Measurements from ENCODE around the gene HOXD10.

HOXD10 gene

GRCh38 chr2:176145085-176145969 is 28.7 kb downstream of the HOXD10 start:
- DNase-seq (ENCODE audit: low read depth), result no peak
- H3K4me3 ChIP-seq (replicated peaks; ENCODE audit: low read depth, low read length), result no peak overlapping the region
- no peak for TF ChIP-seq CTCF (IDR thresholded peaks at IDR 0.05; ENCODE audit: low read length, missing control alignments)

- no peak for DNase-seq (ENCODE audit: low read depth)
- H3K4me3 ChIP-seq (replicated peaks; ENCODE audit: low read depth, low read length), result no peak overlapping the region
- TF ChIP-seq CTCF (IDR thresholded peaks at IDR 0.05; ENCODE audit: low read length, missing control alignments), result no peak
Measured at GRCh38 chr2:176146101-176146500, 29.5 kb downstream of the HOXD10 start.

- DNase-seq (ENCODE audit: low read depth), result no peak
- no peak for TF ChIP-seq CTCF (IDR thresholded peaks at IDR 0.05; ENCODE audit: low read length, missing control alignments)
- no peak overlapping the region for H3K4me3 ChIP-seq (replicated peaks; ENCODE audit: low read depth, low read length)
Measured at GRCh38 chr2:176146645-176147044, 30.1 kb downstream of the HOXD10 start.

GRCh38 chr2:176147210-176147799 is 30.7 kb downstream of the HOXD10 start:
- no peak for DNase-seq (ENCODE audit: low read depth)
- H3K4me3 ChIP-seq (replicated peaks; ENCODE audit: low read depth, low read length), result no peak overlapping the region
- no peak for TF ChIP-seq CTCF (IDR thresholded peaks at IDR 0.05; ENCODE audit: low read length, missing control alignments)

GRCh38 chr2:176147800-176148496 is 31.4 kb downstream of the HOXD10 start:
- H3K4me3 ChIP-seq (replicated peaks; ENCODE audit: low read depth, low read length), result no peak overlapping the region
- no peak for DNase-seq (ENCODE audit: low read depth)
- no peak for TF ChIP-seq CTCF (IDR thresholded peaks at IDR 0.05; ENCODE audit: low read length, missing control alignments)

- TF ChIP-seq CTCF (IDR thresholded peaks at IDR 0.05; ENCODE audit: low read length, missing control alignments), result no peak
Measured at GRCh38 chr2:176148751-176149421, 32.3 kb downstream of the HOXD10 start.

More at GRCh38 chr2:176148751-176149421, 32.3 kb downstream of the HOXD10 start:
- no peak for DNase-seq (ENCODE audit: low read depth)
- no peak overlapping the region for H3K4me3 ChIP-seq (replicated peaks; ENCODE audit: low read depth, low read length)
